Neural progenitor cell (in vitro differentiated cells): ENCODE results near the gene C9.

Experiments
- EZH2phosphoT487 ChIP-seq: fragments of 200-600 bp; sonication (generic); IDR thresholded peaks from 2 replicates; pipeline ENCODE4 v1.6.1; 2017; ENCODE audit warnings: antibody characterized with exemption
- TF ChIP-seq, protein P1 (sequence below): fragments of 200-600 bp; sonication (generic); IDR thresholded peaks from 2 replicates; pipeline ENCODE4 v1.5.1; 2017; ENCODE audit warnings: antibody characterized with exemption, mild to moderate bottlenecking

DNA sequence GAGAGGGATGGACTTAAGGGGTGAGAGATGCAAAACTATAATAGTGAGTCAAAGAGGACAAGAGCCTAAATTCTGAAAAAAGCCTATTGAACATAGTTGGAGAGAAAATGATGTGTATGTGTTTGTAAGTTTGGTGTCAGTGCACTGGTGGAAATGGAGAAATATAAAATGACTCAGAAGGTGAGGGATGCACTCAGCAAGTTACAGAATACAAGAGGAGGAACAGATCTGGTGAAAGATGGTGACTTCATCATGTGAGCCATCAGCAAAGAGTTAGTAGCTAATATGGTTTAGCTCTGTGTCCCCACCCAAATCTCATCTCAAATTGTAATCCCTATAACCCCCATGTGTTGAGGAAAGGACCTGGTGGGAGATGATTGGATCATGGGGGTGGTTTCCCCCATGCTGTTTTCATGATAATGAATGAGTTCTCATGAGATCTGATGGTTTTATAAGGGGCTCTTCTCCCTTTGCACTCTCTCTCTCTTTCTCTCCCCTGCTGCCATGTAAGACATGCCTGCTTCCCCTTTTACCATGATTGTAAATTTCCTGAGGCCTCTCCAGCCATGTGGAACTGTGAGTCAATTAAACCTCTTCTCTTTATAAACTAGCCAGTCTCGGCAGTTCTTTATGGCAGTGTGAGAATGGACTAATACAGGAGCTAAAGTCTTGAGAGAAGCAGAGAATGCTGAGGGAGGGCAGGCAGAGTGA lies 114.6 kb downstream of the C9 start:
- TF ChIP-seq, protein P1, sequence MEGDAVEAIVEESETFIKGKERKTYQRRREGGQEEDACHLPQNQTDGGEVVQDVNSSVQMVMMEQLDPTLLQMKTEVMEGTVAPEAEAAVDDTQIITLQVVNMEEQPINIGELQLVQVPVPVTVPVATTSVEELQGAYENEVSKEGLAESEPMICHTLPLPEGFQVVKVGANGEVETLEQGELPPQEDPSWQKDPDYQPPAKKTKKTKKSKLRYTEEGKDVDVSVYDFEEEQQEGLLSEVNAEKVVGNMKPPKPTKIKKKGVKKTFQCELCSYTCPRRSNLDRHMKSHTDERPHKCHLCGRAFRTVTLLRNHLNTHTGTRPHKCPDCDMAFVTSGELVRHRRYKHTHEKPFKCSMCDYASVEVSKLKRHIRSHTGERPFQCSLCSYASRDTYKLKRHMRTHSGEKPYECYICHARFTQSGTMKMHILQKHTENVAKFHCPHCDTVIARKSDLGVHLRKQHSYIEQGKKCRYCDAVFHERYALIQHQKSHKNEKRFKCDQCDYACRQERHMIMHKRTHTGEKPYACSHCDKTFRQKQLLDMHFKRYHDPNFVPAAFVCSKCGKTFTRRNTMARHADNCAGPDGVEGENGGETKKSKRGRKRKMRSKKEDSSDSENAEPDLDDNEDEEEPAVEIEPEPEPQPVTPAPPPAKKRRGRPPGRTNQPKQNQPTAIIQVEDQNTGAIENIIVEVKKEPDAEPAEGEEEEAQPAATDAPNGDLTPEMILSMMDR: no peak
- no peak for TF ChIP-seq EZH2phosphoT487
